ENCODE data around the gene ZSCAN31.
A peak's percentile ranks its signal among the peaks of the same experiment; 100 is the strongest.

Gene ZSCAN31

DNA sequence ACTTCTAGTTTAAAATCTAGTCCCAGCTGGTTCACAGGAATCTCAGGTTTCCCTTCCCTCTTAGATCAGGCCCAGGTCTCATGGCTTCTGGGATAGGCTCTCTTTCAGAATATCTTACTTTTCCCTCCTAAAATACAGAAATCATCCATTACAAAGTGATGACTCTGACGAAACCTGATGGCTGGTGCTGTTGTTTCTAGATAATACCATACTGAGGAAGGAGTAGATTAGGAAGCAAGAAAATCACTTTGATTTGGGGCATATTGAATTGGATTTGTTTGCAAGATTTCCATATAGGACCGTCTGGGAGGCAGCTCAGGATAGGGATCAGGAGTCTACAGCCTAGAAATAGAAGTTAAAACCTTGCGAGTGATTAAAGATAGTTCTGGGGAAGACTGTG lies 17.4 kb upstream of the ZSCAN31 start:
- H3K4me3 ChIP-seq (ENCODE audit: low read length): no peak overlapping the region
- no peak for DNase-seq (ENCODE audit: low read depth)

DNA sequence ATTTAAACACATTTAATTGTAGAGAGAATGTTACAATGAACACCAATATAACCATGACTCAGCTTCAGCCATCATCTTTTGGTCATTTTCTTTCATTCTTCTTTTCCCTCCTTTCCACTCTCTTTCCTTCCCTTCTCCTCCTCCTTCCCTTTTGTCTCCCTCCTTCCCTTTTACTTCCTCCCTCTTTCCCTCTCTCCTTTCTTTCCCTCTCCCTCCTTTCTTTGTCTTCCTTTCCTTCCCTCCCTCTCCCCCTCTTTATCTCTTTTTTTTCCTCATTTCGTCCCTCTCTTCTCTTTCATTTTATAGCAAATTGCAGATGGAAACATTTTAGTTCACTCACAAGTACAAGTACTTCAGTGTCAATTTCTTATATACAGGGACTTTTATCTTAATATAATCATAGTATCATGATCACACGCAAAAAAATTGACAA lies 15.6 kb upstream of the ZSCAN31 start:
- no peak for DNase-seq (ENCODE audit: low read depth)
- H3K4me3 ChIP-seq (ENCODE audit: low read length): no peak overlapping the region
- TF ChIP-seq, protein P1, sequence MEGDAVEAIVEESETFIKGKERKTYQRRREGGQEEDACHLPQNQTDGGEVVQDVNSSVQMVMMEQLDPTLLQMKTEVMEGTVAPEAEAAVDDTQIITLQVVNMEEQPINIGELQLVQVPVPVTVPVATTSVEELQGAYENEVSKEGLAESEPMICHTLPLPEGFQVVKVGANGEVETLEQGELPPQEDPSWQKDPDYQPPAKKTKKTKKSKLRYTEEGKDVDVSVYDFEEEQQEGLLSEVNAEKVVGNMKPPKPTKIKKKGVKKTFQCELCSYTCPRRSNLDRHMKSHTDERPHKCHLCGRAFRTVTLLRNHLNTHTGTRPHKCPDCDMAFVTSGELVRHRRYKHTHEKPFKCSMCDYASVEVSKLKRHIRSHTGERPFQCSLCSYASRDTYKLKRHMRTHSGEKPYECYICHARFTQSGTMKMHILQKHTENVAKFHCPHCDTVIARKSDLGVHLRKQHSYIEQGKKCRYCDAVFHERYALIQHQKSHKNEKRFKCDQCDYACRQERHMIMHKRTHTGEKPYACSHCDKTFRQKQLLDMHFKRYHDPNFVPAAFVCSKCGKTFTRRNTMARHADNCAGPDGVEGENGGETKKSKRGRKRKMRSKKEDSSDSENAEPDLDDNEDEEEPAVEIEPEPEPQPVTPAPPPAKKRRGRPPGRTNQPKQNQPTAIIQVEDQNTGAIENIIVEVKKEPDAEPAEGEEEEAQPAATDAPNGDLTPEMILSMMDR (conservative IDR thresholded peaks at IDR 0.05; ENCODE audit: low read depth, low read length): no peak

More for the DNA sequence above, 17.4 kb upstream of the ZSCAN31 start:
- TF ChIP-seq, protein P1 (conservative IDR thresholded peaks at IDR 0.05; ENCODE audit: low read depth, low read length): no peak

DNA sequence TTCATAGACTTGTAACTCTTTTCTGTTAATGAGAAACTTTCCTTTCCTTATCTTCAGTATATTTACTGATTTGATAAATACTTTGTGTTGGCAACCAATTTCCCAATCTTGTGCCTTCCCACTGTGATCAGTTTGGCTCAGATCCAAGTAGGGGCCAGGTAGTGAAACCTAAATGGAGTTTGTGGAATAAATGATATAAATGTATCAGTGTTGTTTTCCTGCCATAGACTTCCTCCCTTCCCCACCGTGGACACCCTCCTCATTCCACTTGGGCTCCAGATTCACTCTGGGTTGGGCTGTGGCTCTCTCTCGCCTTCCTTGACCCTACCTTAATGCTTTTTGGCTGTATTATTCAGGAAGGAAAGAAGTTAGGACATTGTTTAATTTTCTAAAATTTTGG lies 15.1 kb upstream of the ZSCAN31 start:
- DNase-seq (ENCODE audit: low read depth): no peak
- no peak overlapping the region for H3K4me3 ChIP-seq (ENCODE audit: low read length)
- TF ChIP-seq, protein P1 (conservative IDR thresholded peaks at IDR 0.05; ENCODE audit: low read depth, low read length): no peak

DNA sequence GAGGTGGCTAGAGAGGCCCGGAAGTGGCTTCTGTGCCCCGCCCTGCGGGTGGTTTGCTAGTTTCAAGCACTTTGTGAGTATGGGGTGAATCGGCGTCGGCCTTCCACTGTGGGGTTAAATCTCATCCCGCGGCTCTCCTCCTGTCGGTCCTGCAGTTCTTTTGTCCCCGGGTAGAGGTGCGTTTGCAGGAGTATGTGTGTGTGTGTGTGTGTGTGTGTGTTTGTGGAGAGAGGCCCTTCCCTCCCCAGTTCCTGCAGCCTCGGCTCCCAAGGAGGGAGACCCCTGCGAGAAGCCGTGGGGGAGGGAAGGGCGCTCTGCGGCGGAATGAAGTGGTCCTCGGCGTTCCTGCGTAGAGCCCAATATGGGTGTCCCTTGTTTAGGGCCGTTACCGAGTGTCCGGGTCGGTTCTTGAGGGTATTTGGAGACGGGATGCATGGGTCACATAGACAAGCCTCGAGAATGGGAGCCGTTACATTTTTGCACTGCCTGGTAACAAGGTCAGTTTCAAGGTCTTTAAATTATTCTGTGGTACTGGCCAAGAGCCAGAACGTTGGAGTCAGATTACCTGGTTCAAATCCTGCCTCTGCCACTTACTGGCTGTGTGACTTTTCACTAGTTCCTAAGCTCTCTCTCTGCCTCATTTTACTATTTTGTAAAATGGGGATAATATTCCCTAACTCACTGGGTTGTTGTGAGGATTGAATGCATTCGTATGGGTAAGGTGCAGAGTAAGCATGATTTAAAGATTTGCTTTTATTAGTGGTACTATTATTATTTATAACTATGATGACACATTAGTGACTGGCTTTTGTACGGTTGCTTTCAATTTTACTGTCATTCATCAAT lies 14.2 kb upstream of the ZSCAN31 start, which contains the start of gene ZKSCAN3:
ZKSCAN3 (plus strand) TSS at position 56 of the 846 bp plus-strand sequence. CDS start 9,640 bp downstream, outside the sequence.
- H3K4me3 ChIP-seq (ENCODE audit: low read length): peak within 1 kb of the TSS; percentile 91
- TF ChIP-seq, protein P1 (conservative IDR thresholded peaks at IDR 0.05; ENCODE audit: low read depth, low read length): no peak
- DNase-seq (ENCODE audit: low read depth): no peak

DNA sequence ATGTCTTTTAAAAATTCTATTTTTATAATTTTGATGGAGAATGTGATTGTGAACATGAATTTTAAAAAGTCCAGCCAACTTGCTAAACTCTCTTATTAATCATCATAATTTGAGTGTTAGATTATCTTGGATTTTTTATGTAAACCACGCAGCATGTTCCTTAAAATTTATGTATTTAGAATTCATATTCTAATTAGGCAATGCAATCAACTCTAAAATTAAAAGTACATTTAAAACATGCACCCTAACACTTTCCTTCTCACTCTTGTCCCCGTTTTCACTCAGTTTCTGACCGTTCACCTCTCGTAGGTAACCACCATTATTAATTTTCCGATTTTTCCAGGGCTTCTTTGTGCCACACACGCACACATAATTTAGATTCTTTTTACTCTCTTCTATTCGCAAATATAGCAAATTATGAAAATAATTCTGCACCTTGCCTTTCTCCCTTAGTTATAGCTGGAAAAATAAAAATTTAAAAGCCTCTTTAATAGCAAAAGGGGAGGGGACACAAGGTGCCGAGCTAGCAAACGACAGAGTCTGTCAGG lies 13.5 kb upstream of the ZSCAN31 start:
- H3K4me3 ChIP-seq (ENCODE audit: low read length): peak overlapping the region; percentile 91
- no peak for DNase-seq (ENCODE audit: low read depth)
- TF ChIP-seq, protein P1 (conservative IDR thresholded peaks at IDR 0.05; ENCODE audit: low read depth, low read length): no peak

DNA sequence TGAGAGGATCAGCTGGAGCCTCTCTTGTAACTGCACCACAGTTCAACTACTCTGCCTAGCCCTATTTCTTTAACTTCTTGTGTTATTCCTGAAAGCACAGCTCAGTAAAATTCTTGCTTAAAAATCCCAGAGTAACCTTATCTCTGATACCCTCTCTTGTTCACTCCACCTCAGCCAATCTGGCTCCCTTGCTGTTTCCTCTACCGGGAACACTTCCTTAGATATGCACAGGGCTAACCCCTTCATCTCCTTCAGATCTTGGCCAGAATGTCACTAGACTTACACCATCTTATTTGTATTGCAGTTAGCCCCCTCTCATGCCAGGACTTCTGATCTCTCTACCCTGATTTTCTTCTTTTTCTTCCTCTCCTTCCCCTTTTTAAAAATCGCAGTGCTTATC lies 11.2 kb upstream of the ZSCAN31 start:
- TF ChIP-seq, protein P1 (conservative IDR thresholded peaks at IDR 0.05; ENCODE audit: low read depth, low read length): no peak
- no peak overlapping the region for H3K4me3 ChIP-seq (ENCODE audit: low read length)
- no peak for DNase-seq (ENCODE audit: low read depth)

Data from retinal pigment epithelial cell (primary cell).